ENCODE data around the gene FBLN2.
"Not testable (repeated sequence)": the region's sequence is repeated elsewhere in the genome, so short reads cannot be mapped to it uniquely, and the experiment has no call there.

FBLN2 gene

DNA sequence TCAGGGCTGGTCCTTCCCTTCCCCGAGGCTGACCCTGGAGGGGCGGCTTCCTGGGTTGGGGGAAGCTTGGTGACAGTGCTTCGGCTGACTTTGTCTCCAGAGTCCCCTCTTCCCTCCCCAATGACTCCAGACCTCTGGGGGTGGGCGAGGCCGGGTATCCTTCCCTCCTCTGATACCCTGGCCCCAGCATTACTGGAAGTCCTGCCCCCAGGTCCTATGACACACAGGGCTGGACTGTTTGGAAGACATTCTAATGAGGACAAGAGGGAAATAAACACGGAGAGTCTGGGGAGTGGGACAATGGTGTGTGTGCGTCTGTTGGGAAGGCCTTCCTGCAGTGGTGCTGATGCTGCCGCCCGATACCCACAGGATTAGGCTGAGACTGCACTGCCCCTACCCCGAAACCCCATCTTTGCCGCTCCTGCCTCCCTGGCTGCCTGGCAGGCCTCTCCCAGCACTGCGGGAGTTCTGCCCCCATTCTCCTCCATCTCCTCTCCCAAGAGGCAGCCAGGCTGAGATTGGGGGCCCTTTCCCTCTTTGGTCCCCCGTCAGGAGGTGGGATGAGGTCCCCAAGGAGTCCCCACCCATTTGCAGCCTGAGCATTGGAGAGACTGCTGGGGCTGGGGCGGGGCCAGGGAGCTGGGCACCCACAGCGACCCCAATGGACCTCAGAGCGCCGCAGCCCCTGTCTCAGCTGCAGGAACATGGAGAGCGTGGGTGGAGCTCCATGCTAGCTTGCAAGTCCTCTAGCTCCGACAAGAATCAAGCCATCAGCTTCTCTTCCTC, 29.7 kb upstream of the FBLN2 start:
- no peak overlapping the region for H3K4me3 ChIP-seq (ENCODE audit: control insufficient read depth, low read depth, low read length)
- no peak for DNase-seq (ENCODE audit: low read depth)
- TF ChIP-seq, protein P1, sequence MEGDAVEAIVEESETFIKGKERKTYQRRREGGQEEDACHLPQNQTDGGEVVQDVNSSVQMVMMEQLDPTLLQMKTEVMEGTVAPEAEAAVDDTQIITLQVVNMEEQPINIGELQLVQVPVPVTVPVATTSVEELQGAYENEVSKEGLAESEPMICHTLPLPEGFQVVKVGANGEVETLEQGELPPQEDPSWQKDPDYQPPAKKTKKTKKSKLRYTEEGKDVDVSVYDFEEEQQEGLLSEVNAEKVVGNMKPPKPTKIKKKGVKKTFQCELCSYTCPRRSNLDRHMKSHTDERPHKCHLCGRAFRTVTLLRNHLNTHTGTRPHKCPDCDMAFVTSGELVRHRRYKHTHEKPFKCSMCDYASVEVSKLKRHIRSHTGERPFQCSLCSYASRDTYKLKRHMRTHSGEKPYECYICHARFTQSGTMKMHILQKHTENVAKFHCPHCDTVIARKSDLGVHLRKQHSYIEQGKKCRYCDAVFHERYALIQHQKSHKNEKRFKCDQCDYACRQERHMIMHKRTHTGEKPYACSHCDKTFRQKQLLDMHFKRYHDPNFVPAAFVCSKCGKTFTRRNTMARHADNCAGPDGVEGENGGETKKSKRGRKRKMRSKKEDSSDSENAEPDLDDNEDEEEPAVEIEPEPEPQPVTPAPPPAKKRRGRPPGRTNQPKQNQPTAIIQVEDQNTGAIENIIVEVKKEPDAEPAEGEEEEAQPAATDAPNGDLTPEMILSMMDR (IDR thresholded peaks at IDR 0.05; ENCODE audit: control insufficient read depth, insufficient read depth, low read depth, low read length, missing control alignments) = no peak

DNA sequence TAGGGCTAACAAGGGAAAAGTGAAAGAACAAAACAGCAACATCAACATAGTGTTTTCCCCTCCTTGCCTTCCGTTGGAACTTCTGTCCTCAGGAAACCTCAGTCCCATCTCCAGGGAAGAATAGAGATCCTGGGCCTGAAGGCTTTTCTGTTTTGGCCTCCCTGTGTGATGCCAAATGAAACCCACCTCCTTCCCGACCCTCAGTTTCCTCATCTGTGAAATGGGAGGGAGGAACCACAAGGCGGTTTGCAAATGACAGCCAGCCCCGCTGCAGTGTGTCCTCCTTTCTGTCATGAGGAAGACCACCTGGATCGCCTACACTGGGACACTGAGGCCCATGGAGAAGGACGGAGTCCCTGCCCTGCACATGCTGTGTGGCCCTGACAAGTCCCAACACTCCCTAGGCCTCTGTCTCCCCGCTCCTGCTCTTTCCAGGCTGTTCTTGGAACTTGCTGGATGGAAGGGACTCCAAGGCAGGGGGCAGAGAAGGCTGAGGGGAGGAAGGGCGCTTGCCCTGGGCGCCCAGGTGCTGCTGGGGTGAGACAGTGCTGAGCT, 28.5 kb upstream of the FBLN2 start:
- no peak overlapping the region for H3K4me3 ChIP-seq (ENCODE audit: control insufficient read depth, low read depth, low read length)
- no peak for DNase-seq (ENCODE audit: low read depth)
- TF ChIP-seq, protein P1 (IDR thresholded peaks at IDR 0.05; ENCODE audit: control insufficient read depth, insufficient read depth, low read depth, low read length, missing control alignments) = no peak

DNA sequence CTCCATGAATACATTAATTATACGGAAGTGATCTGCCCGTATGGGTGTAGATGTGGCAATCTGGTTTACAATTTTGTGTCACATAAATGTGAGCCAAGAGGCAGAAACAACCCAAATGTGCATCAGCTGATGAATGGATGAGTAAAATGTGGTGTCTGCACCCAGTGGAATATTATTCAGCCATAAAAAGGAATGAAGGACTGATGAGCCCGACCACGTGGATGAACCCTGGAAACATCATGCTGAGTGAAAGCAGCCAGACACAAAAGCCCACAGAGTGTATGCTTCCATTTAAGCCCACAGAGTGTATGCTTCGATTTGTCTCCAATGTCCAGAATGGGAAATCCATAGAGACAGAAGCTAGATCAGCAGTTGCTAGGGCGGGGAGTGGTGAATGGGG, 27.6 kb upstream of the FBLN2 start:
- DNase-seq (ENCODE audit: low read depth) = no peak
- H3K4me3 ChIP-seq (ENCODE audit: control insufficient read depth, low read depth, low read length) = no peak overlapping the region
- TF ChIP-seq, protein P1 (IDR thresholded peaks at IDR 0.05; ENCODE audit: control insufficient read depth, insufficient read depth, low read depth, low read length, missing control alignments) = no peak

DNA sequence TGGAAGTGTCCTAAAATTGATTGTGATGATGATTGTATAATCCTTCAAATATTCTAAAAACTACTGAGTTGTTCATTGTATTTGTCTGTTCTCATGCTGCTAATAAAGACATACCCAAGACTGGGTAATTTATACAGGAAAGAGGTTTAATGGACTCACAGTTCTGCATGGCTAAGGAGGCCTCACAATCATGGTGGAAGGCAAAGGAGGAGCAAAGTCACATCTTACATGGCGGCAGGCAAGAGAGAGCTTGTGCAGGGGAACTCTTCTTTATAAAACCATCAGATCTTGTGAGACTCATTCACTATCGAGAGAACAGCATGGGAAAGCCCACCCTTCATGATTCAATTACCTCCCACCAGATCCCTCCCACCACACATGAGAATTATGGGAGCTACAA, 27.2 kb upstream of the FBLN2 start:
- not testable (repeated sequence) for H3K4me3 ChIP-seq (ENCODE audit: control insufficient read depth, low read depth, low read length); DNase-seq (ENCODE audit: low read depth)

DNA sequence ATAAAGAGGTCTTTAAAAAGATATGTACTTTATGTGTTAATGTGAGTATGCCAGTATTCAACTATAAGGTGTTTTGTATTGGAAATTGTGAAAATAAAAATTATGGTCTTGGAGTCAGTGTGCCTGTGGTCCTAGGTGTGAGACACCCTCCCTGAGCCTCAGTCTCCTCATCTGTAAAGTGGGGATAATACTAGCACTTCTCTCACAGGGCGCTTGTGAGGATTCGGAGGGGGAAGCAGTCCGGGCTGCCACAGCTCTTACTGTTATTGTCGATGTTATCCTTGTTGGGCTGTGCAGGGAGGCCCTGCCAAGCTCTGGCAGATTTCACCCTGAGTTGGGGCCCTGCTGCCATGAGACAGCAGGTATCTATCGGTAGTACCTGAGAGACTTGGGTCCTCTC, 26.7 kb upstream of the FBLN2 start:
- TF ChIP-seq, protein P1 (IDR thresholded peaks at IDR 0.05; ENCODE audit: control insufficient read depth, insufficient read depth, low read depth, low read length, missing control alignments) = no peak
- no peak overlapping the region for H3K4me3 ChIP-seq (ENCODE audit: control insufficient read depth, low read depth, low read length)
- DNase-seq (ENCODE audit: low read depth) = no peak

DNA sequence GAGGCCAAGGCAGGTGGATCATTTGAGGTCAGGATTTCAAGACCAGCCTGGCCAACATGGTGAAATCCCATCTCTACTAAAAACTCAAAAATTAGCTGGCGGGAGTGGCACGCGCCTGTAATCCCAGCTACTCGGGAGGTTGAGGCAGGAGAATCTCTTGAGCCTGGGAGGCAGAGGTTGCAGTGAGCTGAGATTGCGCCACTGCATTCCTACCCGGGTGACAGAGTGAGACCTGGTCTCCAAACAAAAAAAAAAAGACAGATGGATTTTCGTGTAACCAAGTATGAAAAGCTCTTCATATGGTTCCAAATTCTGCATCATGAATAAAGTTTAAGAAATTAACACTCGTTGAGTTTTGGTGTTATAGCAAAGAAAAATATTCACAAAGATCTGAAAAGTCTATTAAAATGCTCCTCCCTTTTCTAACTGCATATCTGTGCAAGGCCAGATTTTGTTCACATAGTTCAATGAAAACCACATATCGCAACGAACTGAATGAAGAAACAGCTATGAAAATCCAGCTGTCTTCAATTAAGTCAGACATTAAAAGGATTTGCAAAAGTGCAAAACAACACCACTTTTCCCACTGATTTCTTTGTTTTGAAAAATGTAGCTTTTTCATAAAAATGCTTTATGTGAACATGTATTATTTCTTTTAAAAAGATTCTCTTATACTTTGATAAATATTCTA, 23.8 kb upstream of the FBLN2 start:
- peak; percentile 79 for DNase-seq (ENCODE audit: low read depth)
- TF ChIP-seq, protein P1 (IDR thresholded peaks at IDR 0.05; ENCODE audit: control insufficient read depth, insufficient read depth, low read depth, low read length, missing control alignments) = no peak
- no peak overlapping the region for H3K4me3 ChIP-seq (ENCODE audit: control insufficient read depth, low read depth, low read length)

Measured in AG09309 (cell line).